Erythroblast (primary cell): ENCODE data around the gene THAP11.

ENCODE experiments used
- GATA1 ChIP-seq: IDR thresholded peaks from 2 replicates; pipeline ENCODE4 v1.6.1; 2011; ENCODE audit warnings: low read depth, mild to moderate bottlenecking, control low read depth, low read length, moderate library complexity
- POLR2A ChIP-seq: IDR thresholded peaks from 2 replicates; pipeline ENCODE4 v1.6.1; 2011; ENCODE audit warnings: mild to moderate bottlenecking, low read length

GRCh38 chr16:67877064-67877463, 34.9 kb downstream of the THAP11 start:
- TF ChIP-seq POLR2A (no peak), GATA1 (no peak)
